ENCODE results near the gene GSK3A.

DNA sequence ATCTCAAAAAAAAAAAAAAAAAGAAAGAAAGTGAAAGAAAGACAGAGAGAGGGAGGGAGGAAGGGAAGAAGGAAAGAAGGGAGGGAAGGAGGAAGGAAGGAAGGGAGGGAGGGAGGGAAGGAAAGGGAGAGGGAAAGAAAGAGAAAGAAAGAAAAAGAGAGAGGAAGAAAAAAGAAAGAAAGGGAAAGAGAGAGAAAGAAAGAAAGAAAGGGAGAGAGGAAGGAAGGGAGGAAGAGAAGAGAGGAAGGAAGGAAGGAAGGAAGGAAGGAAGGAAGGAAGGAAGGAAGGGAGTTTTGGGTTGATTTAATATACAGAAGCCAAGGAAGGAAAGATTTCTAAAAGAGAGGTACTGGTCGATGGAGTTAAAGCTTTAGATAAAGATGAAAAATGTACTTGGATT is 53.7 kb downstream of the GSK3A start:
- TF ChIP-seq, protein P1, sequence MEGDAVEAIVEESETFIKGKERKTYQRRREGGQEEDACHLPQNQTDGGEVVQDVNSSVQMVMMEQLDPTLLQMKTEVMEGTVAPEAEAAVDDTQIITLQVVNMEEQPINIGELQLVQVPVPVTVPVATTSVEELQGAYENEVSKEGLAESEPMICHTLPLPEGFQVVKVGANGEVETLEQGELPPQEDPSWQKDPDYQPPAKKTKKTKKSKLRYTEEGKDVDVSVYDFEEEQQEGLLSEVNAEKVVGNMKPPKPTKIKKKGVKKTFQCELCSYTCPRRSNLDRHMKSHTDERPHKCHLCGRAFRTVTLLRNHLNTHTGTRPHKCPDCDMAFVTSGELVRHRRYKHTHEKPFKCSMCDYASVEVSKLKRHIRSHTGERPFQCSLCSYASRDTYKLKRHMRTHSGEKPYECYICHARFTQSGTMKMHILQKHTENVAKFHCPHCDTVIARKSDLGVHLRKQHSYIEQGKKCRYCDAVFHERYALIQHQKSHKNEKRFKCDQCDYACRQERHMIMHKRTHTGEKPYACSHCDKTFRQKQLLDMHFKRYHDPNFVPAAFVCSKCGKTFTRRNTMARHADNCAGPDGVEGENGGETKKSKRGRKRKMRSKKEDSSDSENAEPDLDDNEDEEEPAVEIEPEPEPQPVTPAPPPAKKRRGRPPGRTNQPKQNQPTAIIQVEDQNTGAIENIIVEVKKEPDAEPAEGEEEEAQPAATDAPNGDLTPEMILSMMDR (conservative IDR thresholded peaks at IDR 0.05; ENCODE audit: low read length): no peak
- no peak for TF ChIP-seq EZH2phosphoT487 (IDR thresholded peaks at IDR 0.05; ENCODE audit: borderline replicate concordance)
